CD4-positive, alpha-beta T cell treated with Interleukin-1 beta for 1 hour (primary cell): Measurements from ENCODE around the gene SPEM1.
A peak's percentile ranks its signal among the peaks of the same experiment; 100 is the strongest.
"Not testable (repeated sequence)": the region's sequence is repeated elsewhere in the genome, so short reads cannot be mapped to it uniquely, and the experiment has no call there.

Experiments
- DNase-seq, 2 donors: peaks; one replicate each; pipeline ENCODE4 v3.0.0-alpha.2; 2020 to 2022

SPEM1 gene

DNA sequence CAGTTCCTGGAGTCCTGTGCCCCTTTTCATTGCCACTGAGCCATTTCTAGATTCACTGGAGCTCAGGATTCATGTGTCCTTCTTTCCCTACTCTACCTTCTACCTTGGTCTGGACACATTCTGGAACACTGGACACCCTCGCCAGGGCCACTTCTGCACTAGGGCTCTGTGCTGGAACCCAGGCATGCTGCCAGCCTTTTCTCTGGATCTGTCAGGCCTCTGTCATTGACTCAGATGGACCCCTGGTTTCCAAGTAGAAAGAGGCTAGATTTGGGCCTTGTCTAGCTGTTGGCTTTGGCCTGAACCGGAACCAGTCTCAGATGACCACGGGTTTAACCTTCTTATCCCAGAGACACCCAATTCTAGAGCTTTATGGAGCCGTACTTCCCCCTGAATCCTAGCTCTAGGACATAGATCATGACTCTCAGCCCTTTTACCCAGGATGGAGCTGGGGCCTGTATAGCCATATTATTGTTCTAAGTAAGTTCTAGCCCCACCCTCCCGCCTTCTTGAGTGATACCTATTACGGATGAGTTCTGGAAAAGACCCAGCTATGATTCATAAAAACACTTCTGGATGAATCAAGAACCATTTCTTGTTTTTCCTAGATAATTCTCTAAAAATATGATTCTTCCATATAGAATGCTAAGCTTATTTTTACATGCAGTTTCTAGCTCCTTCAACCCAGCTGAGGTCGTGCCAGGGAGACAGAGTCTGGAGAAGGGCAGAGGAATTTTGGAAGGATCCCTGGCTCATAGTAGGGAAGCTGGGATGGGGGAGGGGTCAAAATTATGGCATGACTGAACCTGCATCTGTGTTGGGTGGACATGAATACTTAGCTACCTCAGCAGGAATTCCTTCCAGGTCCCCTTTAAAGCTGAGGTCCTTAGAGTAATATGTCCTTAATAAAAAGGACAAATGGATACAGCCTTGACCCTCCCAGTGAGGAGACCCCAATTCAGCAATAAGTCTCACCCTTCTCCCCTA, 23.7 kb downstream of the SPEM1 start:
- DNase-seq, result no peak

DNA sequence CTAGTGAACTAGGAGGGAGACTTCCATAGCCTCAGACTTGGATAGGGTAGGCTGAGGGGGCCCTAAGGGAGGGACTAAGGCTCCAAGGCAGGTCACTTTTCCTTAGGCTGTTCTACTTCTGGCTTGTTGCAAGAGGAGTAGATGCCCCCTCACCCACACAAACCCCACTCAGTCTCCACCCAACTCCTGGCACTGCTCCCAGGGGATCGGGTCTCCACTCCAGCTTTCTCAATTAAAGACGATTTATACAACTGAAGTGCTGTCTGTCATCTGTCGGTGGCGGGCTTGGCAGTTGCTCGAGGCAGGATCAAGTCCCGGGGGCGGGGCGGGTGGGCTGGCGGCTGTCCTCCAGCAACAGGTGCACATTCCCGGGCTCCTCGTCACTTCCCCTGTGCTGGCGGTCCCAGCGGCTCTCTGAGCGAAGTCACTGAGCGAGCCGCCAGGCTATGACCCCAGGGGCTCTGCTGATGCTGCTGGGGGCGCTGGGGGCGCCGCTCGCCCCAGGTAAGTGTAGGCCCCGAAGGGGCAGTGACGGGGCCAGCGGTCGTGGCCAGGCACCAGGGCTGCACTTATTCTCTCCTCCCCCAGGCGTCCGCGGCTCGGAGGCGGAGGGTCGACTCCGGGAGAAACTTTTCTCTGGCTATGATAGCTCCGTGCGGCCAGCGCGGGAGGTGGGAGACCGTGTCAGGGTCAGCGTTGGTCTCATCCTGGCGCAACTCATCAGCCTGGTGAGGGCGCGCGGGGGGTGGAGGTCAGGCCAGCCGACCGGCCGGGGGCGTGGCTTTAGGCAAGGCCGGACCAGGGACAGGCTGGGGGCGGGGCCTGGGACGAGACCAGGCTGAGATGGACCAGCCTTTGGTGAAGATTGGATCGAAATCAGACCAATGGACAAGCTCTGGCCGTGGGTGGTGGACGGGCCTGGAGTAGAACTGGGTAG, 24.8 kb downstream of the SPEM1 start, which contains the start of gene CHRNB1:
Gene CHRNB1, plus strand, starts transcription at position 380 of the 937 bp plus-strand sequence. Its CDS starts 67 bp downstream, at position 447.
- peak in 1 of 2 donors; percentile 60 for DNase-seq

DNA sequence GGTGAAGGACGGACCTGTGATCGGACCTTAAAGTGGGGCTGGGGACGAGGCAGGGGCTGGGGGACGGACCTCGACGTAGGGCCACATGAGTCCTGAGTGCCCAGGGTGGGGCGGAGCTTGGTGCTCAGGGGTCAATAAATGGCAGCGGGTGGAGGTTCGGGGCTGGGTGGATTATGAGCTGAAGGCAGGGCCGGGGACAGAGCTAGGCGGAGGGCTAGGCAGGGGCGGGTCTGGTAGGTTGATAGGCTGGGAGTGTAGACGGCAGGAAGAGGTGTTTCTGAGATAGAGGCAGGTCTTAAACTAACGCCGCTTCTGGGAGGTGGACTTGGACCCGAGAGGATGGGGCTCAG, 25.5 kb downstream of the SPEM1 start:
- peak; percentile 21 to 43 for DNase-seq

DNA sequence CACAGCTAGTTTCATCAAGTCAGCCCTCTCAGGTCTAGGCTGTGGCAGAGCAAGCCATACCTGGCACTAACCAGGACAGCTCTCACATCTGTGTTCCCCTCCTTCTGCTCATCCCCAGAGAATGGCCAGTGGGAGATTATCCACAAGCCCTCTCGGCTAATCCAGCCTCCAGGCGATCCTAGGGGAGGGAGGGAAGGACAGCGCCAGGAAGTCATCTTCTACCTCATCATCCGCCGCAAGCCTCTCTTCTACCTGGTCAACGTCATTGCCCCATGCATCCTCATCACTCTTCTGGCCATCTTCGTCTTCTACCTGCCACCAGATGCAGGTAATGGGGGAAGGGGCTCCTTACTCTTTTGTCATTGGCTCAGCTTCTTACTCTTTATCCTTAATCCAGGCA, 28.3 kb downstream of the SPEM1 start:
- DNase-seq, result no peak

DNA sequence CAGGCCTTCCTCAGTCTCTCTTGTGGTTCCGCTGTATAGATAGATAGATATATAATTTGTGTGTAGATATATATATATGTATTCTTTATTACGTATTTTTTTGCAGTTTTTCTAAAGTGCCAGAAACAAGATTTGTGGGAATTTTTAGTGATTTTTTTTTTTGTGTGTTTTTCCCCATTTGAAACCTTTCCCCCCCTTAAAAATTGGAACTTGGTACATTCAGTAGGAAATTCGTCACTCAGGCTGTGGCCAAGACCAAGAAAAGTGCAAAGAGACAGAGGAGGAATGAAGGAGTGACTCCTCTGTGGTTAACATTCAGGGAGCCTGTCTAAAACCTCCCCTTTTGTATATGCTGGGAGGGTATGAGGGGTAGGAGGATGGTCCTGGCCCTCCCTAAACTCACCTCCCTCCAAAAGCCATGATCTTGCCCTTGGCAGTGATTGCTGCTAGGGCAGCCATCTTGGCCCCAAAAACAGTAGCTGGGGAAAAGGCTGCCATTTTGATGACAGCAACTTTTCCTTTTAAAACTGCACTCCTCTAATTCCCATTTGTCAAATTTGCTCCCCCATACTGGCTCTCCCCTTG, 39.9 kb downstream of the SPEM1 start:
- DNase-seq, result no peak

DNA sequence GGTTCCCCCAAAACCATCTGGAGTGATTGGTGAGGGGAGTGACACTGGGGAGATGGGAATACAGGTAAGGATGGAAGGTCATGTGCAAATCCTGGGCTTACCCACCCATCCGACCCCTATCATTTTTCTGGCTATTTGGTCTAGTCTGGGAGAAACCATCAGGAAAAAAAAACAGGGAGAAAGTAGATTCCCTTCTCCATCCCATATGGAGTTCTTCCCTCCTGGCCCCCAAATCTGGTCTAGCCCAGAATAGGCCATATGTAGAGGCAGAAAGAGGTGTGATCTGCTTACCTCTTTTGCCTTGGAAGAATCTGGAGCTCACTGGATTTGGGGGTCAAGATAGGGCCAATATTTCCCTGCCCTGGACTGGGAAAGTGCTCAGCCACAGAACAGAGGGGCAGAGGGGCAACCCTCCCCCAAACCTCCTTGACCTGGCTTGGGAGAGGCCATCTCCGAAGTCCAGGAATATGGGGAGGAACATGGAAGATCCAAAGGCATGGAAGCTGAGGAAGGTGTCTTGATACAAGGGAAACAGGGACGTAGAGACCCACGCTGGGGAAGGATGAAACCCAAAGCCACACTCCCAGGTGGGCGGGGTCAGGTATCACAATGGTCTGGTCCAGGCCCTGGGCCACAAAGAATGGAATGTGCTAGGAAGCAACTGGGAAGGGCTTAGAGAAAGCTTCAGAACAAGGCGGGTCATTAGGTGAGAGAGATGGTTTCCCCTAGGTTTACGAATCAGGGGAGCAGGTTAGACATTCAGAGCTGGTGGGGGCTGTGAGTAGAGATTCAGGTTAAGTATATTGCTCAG, 40.9 kb downstream of the SPEM1 start:
- DNase-seq, result no peak

DNA sequence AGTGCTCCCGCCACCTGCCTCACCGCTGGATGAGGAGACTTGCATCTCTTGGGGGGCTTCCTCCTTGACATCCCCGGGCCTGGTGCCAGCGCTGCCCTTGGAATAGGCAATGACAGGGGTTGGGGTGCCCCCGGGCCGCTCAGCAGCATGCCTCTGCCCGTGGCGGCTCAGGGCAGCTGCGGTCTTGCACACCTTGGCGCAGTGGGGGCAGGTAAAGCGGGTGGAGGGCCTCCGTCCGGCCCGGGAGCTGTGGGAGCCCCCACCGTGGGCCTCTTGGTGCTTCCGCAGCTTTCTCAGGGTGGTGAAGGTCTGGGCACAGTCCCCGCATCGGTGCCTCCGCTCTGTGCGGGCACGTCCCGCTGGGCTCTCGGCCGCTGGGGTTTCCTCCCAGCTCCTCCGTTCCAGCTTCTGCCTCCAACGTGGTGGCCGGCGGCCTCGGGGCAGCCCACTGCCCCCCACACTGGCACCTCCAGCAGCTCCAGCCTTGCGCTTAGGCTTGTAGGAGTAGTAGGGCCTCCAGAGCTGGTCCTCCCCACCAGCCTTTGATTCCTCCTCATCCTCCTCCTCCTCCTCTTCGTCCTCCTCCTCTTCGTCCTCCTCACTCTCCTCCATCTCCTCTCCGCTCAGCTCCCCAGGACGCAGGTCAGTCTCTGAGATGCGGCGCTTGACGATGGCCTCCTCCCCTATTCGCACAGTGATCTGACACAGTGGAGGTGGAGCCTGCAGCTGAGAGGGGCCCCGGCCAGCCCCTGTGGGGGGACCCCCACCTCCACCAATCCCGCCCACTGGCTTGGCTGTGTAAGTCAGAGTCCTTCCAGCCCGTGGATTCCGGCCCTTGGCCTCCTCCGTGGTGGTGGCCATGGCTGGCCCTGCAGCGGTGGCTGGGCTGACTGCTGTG, 42.6 kb downstream of the SPEM1 start:
- no peak for DNase-seq

DNA sequence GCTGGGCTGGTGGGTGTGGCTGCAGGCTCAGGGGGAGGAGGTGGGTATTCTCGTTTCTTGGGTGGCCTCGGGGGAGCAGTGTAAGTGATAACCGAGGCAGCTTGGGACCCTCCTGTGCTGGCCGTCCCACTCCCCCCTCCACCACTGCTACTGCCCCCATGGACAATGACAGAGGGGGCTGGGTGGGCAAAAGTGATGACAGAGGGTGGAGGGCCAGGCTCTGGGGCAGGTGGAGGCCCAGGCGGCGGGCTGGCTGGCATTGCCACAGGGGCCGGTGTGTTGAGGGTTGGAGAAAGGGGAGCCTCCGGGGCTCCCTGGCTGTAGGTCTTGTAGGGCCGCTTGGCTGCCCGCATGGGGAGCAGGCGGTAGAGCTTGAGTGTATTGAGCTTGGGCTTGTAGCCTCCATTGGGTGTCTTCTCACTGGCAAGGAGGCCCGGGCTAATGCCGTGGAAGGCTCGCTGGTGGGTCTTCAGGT, 43.3 kb downstream of the SPEM1 start:
- DNase-seq, result no peak

DNA sequence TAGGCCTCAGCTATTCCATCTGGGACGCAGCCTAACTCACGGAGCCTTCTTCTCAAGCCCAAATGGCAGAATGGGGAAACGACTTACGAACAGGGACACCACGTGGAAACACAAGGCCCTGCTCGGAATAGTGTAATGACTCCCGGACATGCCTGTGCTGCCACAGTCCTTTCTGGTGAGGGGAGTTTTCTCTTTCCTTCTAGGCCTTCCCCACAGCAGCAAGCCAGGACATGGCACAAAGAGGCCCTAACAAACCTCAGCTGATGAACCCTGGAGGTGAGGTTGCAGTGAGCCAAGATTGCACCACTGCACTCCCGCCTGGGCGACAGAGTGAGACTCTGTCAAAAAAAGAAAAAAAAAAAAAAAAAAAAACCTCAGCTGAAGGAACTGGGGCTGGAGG, 44.0 kb downstream of the SPEM1 start:
- no peak for DNase-seq

DNA sequence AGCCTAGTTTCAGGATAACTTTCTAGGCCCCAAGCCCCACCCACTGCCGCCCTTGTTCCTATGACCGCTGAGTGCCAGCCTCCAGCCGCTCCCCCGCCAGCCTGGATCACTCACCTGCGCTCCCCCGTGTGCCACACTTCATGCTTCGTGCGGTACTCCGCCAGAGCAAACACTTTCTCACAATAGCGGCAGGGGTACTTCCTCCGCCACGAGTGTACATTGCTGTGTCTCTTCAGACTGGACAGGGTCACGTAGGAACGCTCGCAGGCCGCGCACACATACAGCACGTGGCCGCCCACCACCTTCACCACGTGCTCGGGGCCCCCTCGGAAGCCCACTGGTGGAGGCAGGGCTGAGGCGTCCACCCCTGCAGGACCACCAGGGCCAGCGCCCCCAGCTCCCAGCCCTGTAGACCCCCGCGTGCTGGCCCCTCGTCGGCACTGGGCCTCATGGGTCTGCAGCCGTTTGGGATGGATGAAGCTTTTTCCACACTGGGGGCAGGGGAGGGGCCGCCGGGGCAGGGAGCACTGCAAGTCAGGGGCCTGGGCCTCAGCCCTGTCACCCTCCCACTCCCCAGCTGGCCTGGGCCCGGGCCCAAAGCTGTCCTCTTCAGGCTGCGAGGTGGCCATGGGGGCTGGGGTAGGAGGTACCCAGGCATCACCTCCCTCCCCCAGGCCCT, 45.6 kb downstream of the SPEM1 start:
- DNase-seq, result no peak

DNA sequence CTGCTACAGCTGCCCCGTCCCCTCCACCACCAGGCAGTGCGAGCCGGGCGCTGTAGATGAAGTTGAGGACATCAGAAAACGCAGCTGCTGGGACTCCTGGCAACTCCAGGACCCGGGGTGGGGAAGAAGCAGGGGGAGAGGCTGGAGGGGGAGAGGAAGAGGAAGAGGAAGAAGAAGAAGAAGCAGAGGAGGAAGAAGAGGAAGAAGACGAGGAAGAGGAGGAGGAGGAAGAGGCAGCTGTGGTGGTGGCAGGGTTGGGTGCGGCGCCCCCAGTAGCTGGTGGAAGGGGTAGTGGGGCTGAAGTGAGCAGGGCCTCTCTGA, 46.2 kb downstream of the SPEM1 start:
- DNase-seq, result no peak

DNA sequence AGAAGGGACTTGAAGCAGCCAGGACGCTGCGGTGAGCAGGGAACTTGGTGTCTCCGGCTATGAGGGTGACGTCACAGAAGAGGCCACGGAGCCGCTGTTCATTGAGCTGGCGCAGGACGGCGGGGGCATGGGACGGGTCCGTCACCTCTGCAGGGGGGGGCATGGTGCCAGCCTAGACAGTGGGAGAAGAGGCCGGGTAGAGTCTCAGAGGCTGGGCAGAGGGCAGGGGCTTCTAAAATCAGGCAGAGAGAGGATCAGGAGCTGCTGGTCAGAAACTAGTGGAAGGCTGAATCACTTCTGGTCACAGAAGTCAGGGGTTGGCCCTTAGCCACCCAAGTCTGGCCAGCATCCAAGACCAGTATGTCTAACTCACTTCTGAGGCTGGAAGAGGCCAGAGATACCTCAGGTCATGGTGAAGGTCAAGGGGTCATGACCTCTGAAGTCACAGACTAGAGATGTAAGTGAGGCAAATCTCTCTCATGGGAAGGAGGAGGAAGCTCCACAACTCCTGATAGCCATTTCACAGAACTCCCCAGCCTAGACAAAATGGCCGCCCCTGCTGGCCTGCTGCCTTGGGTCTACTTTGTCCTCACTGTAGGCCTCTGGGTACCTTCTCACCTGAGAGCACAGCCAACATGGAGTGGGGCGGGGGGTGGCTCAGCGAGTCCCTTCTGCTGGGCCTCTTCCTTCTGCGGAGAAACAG, 46.7 kb downstream of the SPEM1 start:
- DNase-seq, result peak in 1 of 2 donors; percentile 49

DNA sequence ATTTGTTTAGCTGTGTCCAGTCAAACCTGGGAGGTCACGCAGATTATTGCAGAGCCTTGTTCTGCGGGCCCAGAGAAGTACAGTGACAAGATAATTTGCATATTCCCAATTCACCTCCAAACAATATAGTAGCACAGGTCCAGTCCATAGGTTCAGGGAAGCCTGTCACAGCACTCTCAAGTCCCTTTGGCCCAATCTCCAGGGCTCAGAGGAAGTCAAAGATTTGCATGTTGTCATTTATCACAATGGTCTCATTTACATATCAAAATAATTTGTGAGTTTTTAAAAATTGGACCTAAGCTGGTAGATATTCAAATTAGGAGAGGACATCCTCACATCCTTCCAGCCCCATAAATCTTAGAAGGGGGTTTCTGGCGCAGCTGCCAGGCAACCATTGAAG, 47.4 kb downstream of the SPEM1 start:
- DNase-seq, result no peak

DNA sequence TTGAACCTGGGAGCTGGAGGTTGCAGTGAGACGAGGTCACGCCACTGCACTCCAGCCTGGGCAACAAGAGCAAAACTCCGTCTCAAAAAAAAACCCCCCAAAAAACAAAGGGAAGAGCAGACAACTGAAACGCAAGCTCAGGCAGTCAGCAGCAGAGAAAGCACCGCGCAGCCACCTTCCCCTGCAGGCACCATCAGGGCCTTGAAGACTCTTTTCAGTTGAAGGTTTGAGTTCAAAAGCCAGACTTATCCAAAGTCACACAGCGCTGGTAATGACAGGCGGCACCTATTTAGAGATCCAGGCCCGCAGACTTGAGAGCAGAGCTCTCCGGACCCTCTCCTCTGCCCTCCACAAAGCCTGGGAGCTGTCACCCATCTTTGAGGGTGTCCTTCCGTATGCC, 48.2 kb downstream of the SPEM1 start:
- no peak for DNase-seq

DNA sequence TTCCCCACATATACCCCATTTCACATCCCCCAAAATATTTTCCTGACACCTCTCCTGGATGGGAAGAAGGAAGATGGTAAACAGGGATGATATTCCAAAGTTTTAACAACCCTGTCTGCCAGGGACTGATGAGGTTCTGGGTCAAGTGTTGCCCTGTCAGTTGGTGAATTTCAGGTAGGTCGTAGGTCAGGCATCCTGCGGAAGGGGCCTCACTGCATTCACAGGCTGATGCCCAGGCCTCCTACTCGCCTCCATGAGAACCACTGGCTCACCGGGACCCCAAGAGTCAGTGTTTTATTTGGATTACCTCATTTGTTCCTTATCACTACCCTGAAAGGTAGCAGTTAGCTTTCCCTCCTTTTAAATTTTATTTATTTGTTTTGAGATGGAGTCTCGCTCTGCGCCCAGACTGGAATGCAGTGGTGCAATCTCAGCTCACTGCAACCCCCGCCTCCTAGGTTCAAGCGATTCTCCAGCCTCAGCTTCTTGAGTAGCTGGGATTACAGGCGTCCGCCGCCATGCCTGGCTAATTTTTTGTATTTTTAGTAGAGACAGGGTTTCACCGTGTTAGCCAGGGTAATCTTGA, 48.8 kb downstream of the SPEM1 start:
- DNase-seq, result no peak

DNA sequence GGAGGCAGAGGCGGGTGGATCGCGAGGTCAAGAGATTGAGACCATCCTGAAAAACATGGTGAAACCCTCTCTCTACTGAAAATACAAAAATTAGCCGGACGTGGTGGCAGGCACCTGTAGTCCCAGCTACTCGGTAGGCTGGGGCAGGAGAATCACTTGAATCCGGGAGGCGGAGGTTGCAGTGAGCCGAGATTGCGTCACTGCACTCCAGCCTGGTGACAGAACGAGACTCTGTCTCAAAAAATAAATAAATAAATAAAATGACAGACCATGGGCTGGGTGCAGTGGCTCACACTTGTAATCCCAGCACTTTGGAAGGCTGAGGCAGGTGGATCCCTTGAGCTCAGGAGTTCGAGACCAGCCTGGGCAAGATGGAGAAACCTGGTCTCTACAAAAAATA, 49.7 kb downstream of the SPEM1 start:
- not testable (repeated sequence) for DNase-seq

DNA sequence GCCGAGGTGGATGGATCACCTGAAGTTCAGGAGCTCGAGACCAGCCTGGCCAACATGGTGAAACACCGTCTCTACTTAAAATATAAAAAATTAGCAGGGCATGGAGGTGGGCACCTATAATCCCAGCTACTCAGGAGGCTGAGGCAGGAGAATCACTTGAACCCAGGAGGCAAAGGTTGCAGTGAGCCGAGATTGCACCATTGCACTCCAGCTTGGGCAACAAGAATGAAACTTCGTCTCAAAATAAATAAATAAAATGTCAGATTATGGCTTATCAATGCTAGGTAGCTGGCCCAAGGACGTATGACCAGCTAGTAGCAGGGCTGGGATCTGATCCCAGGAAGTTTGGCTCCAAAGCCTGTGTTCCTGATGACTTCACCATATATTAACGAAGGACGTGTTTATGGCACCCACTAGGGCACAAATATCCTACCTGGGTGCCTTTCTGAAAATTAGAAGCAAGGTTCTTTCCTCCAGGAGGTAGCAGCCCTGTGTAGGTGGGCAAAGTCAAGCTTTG, 50.4 kb downstream of the SPEM1 start:
- DNase-seq, result not testable (repeated sequence)
